SK-N-SH (cell line): ENCODE results near the gene PRELP. TPM values are rescaled to one million over a fixed set of nuclear protein-coding genes. Genes with fewer than 3 reads are reported as not detected.

Experiments
- CTCF ChIA-PET: fragments of 300-600, 350-600 bp; formaldehyde crosslinking; extraction: SDS; loops from one replicate; lab custom pipeline; 2021; lab: Yijun Ruan, JAX
- POLR2A ChIA-PET: fragments of 350-600 bp; sonication (Branson Sonifier 250); formaldehyde crosslinking; extraction: SDS; loops from one replicate; lab custom pipeline; 2020; ENCODE audit warnings: antibody characterized with exemption, inconsistent platforms; lab: Yijun Ruan, JAX
- DNase-seq: peaks from one replicate; pipeline ENCODE4 v3.0.0; 2012
- H2AFZ ChIP-seq: fragments of 200-600 bp; sonication (generic); 2 replicates; pipeline ENCODE4 v1.8.1; 2016; ENCODE audit warnings: antibody characterized with exemption, mild to moderate bottlenecking, low read depth
- H3F3A ChIP-seq: fragments of 200-600 bp; sonication (generic); replicated peaks from 2 replicates; pipeline ENCODE3; 2016; ENCODE audit warnings: antibody characterized with exemption, mild to moderate bottlenecking; ENCODE audit not compliant: insufficient read depth
- H3K27ac ChIP-seq, 2 experiments: fragments of 200-500 bp in 1 of 2; fragments of 200-600 bp in 1 of 2; sonication (Bioruptor generic) in 1 of 2; sonication (generic), shearing (Covaris generic) in 1 of 2; 2 replicates each; pipeline versions ENCODE4 v1.5.1 to v1.6.1; 2014 to 2016; ENCODE audit warnings: low read depth in 2 of 2, inconsistent platforms in 1 of 2, low read length in 1 of 2, mild to moderate bottlenecking in 1 of 2, mixed read lengths in 1 of 2
- H3K27me3 ChIP-seq: fragments of 200-600 bp; sonication (generic), shearing (Covaris generic); 2 replicates; pipeline ENCODE4 v1.6.1; 2016; ENCODE audit warnings: mixed run types; ENCODE audit not compliant: insufficient read depth
- H3K36me3 ChIP-seq, 2 experiments: fragments of 200-500 bp in 1 of 2; fragments of 200-600 bp in 1 of 2; sonication (Bioruptor generic) in 1 of 2; sonication (generic) in 1 of 2; replicated peaks in 1 of 2; 2 replicates each; pipeline versions ENCODE3 to v1.5.1; 2014 to 2016; ENCODE audit warnings: low read length in 1 of 2, mild to moderate bottlenecking in 1 of 2; ENCODE audit not compliant: insufficient read depth in 2 of 2, control insufficient read depth in 1 of 2
- H3K4me1 ChIP-seq, 2 experiments: fragments of 200-500 bp in 1 of 2; fragments of 200-600 bp in 1 of 2; sonication (Bioruptor generic) in 1 of 2; sonication (generic), shearing (Covaris generic) in 1 of 2; 2 replicates each; pipeline versions ENCODE4 v1.5.1 to v1.6.1; 2014 to 2016; ENCODE audit warnings: low read depth in 1 of 2, low read length in 1 of 2, mixed run types in 1 of 2; ENCODE audit not compliant: insufficient read depth in 2 of 2, control insufficient read depth in 1 of 2
- H3K4me2 ChIP-seq: fragments of 200-600 bp; sonication (generic), shearing (Covaris generic); 2 replicates; pipeline ENCODE4 v1.6.1; 2017; ENCODE audit warnings: mixed run types
- H3K4me3 ChIP-seq, 2 experiments: fragments of 200-500 bp in 1 of 2; fragments of 200-600 bp in 1 of 2; sonication (Bioruptor generic) in 1 of 2; sonication (generic), shearing (Covaris generic) in 1 of 2; 2 replicates each; pipeline versions ENCODE4 v1.5.1 to v1.8.1; 2014 to 2016; ENCODE audit warnings: low read depth in 2 of 2, inconsistent platforms in 1 of 2, low read length in 1 of 2, mild to moderate bottlenecking in 1 of 2, mixed read lengths in 1 of 2, moderate library complexity in 1 of 2
- H3K79me2 ChIP-seq: fragments of 200-600 bp; sonication (generic); 2 replicates; pipeline ENCODE4 v1.8.1; 2017; ENCODE audit warnings: mild to moderate bottlenecking; ENCODE audit not compliant: insufficient read depth
- H3K9ac ChIP-seq: fragments of 200-600 bp; sonication (generic); 2 replicates; pipeline ENCODE4 v1.6.1; 2017; ENCODE audit warnings: mixed run types
- H3K9me2 ChIP-seq: fragments of 200-600 bp; sonication (generic); 2 replicates; pipeline ENCODE4 v1.6.1; 2017; ENCODE audit warnings: mixed run types
- H3K9me3 ChIP-seq: fragments of 200-600 bp; sonication (generic); 2 replicates; pipeline ENCODE4 v1.6.1; 2017; ENCODE audit warnings: mixed run types, mild to moderate bottlenecking, moderate library complexity
- H4K20me1 ChIP-seq: fragments of 200-600 bp; sonication (generic); 2 replicates; pipeline ENCODE4 v1.6.1; 2017; ENCODE audit warnings: mild to moderate bottlenecking, mixed run types; ENCODE audit not compliant: insufficient read depth
- CHD2 ChIP-seq: fragments of 150-350 bp; IDR thresholded peaks from 2 replicates; pipeline ENCODE4 v1.6.1; 2018; ENCODE audit warnings: low read length; ENCODE audit not compliant: partially characterized antibody
- ELF1 ChIP-seq: IDR thresholded peaks from 2 replicates; pipeline ENCODE4 v1.4.0; 2012
- FOXM1 ChIP-seq: IDR thresholded peaks from 2 replicates; pipeline ENCODE4 v1.4.0; 2012; ENCODE audit warnings: low read depth, mild to moderate bottlenecking
- GABPA ChIP-seq: IDR thresholded peaks from 2 replicates; pipeline ENCODE4 v1.4.0; 2012; ENCODE audit warnings: low read depth, mild to moderate bottlenecking
- GATA2 ChIP-seq: sonication (generic); formaldehyde crosslinking; IDR thresholded peaks from 2 replicates; pipeline ENCODE4 v1.5.0; 2020; ENCODE audit warnings: mild to moderate bottlenecking, missing genetic modification reagents
- JUND ChIP-seq: IDR thresholded peaks from 2 replicates; pipeline ENCODE4 v1.4.0; 2012
- MAX ChIP-seq: IDR thresholded peaks from 2 replicates; pipeline ENCODE4 v1.4.0; 2012; ENCODE audit warnings: low read depth
- MEF2A ChIP-seq: IDR thresholded peaks from 2 replicates; pipeline ENCODE4 v1.4.0; 2012; ENCODE audit warnings: low read depth, borderline replicate concordance
- NFIC ChIP-seq: IDR thresholded peaks from 2 replicates; pipeline ENCODE4 v1.4.0; 2012; ENCODE audit warnings: borderline replicate concordance
- NRF1 ChIP-seq: IDR thresholded peaks from 2 replicates; pipeline ENCODE4 v1.6.1; 2012; ENCODE audit warnings: low read depth, mild to moderate bottlenecking, low read length
- PBX3 ChIP-seq: IDR thresholded peaks from 2 replicates; pipeline ENCODE4; 2012
- POLR2AphosphoS5 ChIP-seq: IDR thresholded peaks from 2 replicates; pipeline ENCODE4 v1.6.1; 2012; ENCODE audit warnings: low read depth, low read length
- RCOR1 ChIP-seq: fragments of 150-350 bp; IDR thresholded peaks from 2 replicates; pipeline ENCODE4 v1.6.1; 2017; ENCODE audit warnings: antibody characterized with exemption, low read length
- RFX5 ChIP-seq: IDR thresholded peaks from 2 replicates; pipeline ENCODE4 v1.6.1; 2012; ENCODE audit warnings: mild to moderate bottlenecking, improper control_type of control experiment, low read length
- SMC3 ChIP-seq: IDR thresholded peaks from 2 replicates; pipeline ENCODE4 v1.6.1; 2012; ENCODE audit warnings: low read depth, low read length, improper control_type of control experiment
- TEAD4 ChIP-seq: IDR thresholded peaks from 2 replicates; pipeline ENCODE4 v1.4.0; 2012; ENCODE audit warnings: mild to moderate bottlenecking, borderline replicate concordance; ENCODE audit not compliant: insufficient read depth
- USF1 ChIP-seq: IDR thresholded peaks from 2 replicates; pipeline ENCODE4 v1.4.0; 2012; ENCODE audit warnings: low read depth, borderline replicate concordance
- YY1 ChIP-seq: IDR thresholded peaks from 2 replicates; pipeline ENCODE4 v1.4.0; 2012; ENCODE audit warnings: low read depth, mild to moderate bottlenecking
- ZBTB33 ChIP-seq: IDR thresholded peaks from 2 replicates; pipeline ENCODE4 v1.4.0; 2012; ENCODE audit warnings: low read depth, borderline replicate concordance
- WGBS: methylation state at CpG from one replicate; pipeline ENCODE4 v1.1.6; 2017; ENCODE audit warnings: low lambda C conversion rate; 5-methylcytosine and 5-hydroxymethylcytosine counted together
- polyA plus RNA-seq, 3 experiments: library from polyadenylated mRNA; depleted of rRNA; stranded (reverse); fragments of >200 nt; gene quantifications; 2 replicates each; pipeline ENCODE4 v1.2.3, GENCODE V29; 2012
- TF ChIP-seq, protein P1 (sequence below): fragments of 200-600 bp; sonication (generic); IDR thresholded peaks from 2 replicates; pipeline ENCODE4 v1.6.1; 2017; ENCODE audit warnings: antibody characterized with exemption, mild to moderate bottlenecking, moderate library complexity

Gene PRELP
- polyA plus RNA-seq, 1 of the 3 experiments (the other 2 are of a cell fraction), result 0.48 TPM

GRCh38 chr1:203516906-203517305 lies 41.3 kb downstream of the PRELP start (continued):
- no peak for TF ChIP-seq USF1
- no peak for TF ChIP-seq FOXM1
- no peak for TF ChIP-seq RCOR1
- TF ChIP-seq MAX, result no peak
- TF ChIP-seq CHD2, result no peak
- no peak for TF ChIP-seq NFIC
- TF ChIP-seq MEF2A, result no peak
- TF ChIP-seq GABPA, result no peak

GRCh38 chr1:203517426-203518110 lies 42.0 kb downstream of the PRELP start:
- DNase-seq, result no peak
- no peak overlapping the region for H2AFZ ChIP-seq

More at GRCh38 chr1:203517426-203518110, 42.0 kb downstream of the PRELP start:
- Histone ChIP-seq H3K4me2 (no peak overlapping the region), H4K20me1 (no peaks in the 10 kb centered on the region), H3K36me3 (no peaks in the 10 kb centered on the region), H3K27ac (no peak overlapping the region), H3K9me3 (no peaks in the 10 kb centered on the region), H3K4me1 (peaks cover 48 to 49% of the 10 kb centered on the region in 2 experiments), H3K9ac (no peak overlapping the region), H3K79me2 (peaks cover 4% of the 10 kb centered on the region; the same call in 1 of the 2 replicates), H3K9me2 (no peaks in the 10 kb centered on the region), H3K27me3 (no peaks in the 10 kb centered on the region), H3F3A (peaks cover 28% of the 10 kb centered on the region), H3K4me3 (no peak overlapping the region)
- ChIA-PET POLR2A (no interaction called here), CTCF (interaction anchor here (2.0 to 10.1 kb wide), 2 partner anchors 12 to 185 kb away, joined by 20 to 49 read pairs; no protein-coding TSS in a partner anchor)
- no peak for TF ChIP-seq GATA2 (CRISPR knock-in tag)
- no peak for TF ChIP-seq ZBTB33
- no peak for TF ChIP-seq MEF2A
- no peak for TF ChIP-seq GABPA
- TF ChIP-seq MAX, result no peak
- TF ChIP-seq ELF1, result no peak
- no peak for TF ChIP-seq YY1
- TF ChIP-seq, protein P1, sequence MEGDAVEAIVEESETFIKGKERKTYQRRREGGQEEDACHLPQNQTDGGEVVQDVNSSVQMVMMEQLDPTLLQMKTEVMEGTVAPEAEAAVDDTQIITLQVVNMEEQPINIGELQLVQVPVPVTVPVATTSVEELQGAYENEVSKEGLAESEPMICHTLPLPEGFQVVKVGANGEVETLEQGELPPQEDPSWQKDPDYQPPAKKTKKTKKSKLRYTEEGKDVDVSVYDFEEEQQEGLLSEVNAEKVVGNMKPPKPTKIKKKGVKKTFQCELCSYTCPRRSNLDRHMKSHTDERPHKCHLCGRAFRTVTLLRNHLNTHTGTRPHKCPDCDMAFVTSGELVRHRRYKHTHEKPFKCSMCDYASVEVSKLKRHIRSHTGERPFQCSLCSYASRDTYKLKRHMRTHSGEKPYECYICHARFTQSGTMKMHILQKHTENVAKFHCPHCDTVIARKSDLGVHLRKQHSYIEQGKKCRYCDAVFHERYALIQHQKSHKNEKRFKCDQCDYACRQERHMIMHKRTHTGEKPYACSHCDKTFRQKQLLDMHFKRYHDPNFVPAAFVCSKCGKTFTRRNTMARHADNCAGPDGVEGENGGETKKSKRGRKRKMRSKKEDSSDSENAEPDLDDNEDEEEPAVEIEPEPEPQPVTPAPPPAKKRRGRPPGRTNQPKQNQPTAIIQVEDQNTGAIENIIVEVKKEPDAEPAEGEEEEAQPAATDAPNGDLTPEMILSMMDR, result no peak
- TF ChIP-seq TEAD4, result no peak
- TF ChIP-seq PBX3, result no peak
- TF ChIP-seq NRF1, result no peak
- TF ChIP-seq RFX5, result no peak
- no peak for TF ChIP-seq POLR2AphosphoS5
- no peak for TF ChIP-seq SMC3
- TF ChIP-seq JUND, result no peak
- 88% methylated on average over 6 of the region's 11 CpGs for WGBS
